ENCODE measurements around the gene CPPED1.

The CPPED1 gene

DNA sequence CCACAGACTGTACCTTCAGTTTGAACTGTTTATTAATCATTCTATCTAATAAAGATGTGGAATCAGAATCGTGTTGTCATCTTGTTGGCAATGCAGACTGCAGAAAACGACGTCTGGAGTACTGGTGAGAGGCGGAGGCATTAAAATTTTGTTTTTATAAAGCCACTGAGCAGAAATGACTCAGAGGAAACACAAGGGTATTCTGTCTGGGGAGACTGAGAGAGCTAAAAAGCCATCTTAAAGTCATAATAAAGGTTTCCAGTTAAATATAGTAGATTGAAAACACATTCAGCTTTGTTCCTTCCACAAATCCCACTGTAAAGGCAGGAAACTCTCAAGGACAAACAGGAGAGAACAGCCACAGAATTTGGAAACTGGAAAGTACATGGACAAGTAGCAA is 74.2 kb downstream of the CPPED1 start:
- DNase-seq: no peak

DNA sequence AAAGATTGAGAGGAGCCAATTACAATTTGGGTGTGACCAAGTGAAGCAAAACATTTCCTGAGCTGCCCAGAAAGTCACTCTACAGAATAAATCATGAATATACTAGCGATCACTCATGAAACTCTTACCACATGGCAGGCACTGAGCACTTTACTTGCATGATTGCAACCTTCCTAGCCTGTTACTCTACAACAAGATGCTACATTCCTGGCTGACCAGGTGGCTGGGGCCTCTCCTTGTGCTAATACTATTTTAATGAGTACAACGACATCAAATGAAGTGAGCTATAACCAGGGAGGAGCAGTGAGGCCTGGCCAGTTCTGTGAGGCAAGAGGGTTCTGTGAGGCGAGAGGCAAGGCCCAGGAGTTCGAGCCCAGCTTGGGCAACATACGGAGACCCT is 75.2 kb downstream of the CPPED1 start:
- no peak for DNase-seq

DNA sequence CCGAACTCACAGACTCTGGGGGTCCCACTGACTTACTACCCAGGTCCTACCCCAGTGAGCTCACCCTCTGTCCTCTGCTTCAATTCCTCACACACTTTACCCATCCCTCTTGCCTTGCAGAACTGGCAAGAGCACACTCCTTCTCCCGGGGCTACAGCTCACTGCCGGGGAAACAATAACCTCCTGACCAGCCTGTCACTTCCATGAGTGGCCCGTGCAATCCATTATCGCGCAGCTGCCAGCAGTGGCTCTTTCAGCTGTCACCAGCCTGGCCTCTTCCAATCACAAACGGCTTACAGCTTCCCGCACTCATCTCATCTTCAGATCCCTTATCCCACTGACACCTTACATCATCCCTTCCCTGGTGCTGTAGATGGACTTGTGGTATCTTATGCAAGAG is 79.5 kb downstream of the CPPED1 start:
- no peak for DNase-seq

DNA sequence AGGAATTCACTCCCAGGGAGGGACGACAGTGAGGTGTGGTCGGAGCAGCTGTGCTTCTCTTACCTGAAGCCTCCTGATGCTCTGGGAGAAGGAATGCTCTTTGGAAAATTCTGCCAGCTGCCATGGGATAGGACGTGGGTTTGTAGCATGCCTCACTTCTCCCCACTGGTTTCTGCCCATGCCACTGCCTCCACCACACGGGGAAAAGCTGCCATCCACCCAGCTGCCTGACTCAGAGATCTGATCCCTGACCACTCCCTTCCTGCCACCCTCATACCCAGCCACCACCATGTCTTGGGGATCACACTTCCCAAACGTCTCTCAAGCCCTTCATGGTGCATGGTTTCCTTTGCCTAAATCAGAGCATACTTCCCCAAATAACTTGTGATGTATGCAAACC is 80.0 kb downstream of the CPPED1 start:
- no peak for DNase-seq

DNA sequence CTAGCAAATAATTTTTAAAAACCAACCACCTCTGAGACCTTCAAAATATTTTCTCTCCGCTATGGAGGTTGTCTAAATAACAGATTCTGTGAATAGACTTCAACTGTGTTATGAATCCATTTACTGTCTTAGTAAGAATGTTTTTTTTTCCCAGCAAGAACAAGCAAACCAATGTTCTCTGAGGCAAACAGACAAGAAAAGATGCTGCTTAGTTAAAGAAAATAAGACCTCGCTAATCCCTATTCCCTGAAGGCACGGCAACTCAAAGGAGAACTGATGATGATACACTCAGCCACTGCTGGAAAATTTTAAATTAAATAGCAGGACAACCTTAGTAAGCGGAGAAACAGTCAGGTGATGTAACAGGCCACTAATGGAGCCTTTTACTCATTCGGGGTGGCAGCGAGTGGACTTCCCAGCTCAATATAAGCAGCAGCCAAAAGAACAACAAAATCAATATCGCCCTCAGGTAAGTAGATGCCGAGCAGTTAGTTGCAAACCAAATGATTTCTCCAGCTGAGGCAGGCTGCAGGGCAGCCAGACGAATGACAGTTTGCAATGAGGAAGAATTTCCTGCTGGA is 81.8 kb downstream of the CPPED1 start:
- no peak for DNase-seq

DNA sequence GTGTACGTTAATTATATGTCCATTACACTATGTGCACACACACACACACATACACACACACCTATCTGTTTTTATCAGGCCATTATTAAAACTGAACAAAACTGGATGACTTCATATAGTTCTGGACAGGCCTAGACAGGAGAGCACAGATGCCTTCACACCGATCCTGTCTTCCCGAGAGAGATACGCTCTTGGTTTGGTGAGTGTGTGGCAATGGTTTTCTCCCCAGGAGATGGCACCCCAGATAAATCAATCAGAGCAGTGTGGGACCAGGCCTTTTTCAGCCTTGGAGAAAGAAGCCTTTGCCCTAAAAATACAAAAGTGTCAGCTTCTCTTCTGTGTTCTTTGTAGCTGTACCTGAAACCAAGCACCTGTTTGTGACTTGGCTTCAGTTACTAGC is 83.7 kb downstream of the CPPED1 start:
- no peak for DNase-seq

DNA sequence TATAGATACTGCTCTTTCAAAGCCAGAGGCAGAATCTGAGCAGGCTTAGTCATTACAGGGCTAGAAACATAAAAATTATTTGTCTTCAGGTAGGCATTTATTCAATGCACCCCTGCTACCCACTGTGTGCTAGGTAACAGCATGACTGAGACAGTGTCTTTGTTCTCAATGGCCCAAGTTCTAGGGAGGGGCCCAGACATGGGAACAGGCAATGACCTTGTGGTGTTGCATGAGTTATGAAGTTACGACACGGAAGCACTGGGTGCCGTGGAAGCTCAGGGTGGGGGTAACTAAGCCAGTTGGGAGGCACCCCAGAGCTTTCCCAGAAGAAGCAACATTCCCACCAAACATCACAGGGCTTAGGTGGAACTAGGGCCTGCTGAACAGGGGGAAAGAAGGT is 87.0 kb downstream of the CPPED1 start:
- no peak for DNase-seq

DNA sequence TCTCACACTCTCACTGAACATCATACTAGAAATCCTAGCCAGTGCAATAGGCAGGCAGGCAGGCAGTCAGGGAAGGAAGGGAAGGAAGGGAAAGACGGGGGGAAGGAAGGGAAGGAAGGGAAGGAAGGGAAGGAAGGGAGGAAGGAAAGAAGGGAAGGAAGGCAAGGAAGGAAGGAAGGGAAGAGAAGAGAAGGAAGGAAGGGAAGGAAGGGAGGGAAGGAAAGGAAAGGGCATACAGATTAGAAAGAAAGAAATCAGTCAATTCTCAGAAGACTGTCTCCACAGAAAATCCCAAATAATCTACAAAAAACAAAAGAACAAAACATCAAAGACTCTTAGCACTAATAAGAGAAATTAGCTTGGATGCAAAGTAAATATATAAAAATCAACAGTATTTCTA is 93.9 kb downstream of the CPPED1 start:
- DNase-seq: no peak

DNA sequence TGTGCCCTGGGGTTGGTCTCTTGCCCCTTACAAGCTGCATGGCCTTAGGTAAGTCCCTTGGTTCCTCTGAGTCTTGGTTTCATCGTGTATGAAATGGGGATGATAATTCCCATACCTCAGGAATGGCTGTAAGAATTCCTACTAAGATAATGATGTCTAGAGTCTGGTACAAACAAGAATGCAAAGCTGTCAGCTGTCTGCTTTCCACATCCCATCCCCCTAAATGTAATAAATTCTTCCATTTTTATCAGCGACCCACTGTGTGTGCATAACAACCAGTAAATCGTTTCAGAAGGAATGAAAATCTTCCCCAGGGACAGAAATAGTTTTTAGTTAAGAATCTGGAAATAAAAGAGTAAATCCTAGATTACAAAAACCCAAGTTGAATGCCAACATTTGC is 95.4 kb downstream of the CPPED1 start:
- DNase-seq: no peak

DNA sequence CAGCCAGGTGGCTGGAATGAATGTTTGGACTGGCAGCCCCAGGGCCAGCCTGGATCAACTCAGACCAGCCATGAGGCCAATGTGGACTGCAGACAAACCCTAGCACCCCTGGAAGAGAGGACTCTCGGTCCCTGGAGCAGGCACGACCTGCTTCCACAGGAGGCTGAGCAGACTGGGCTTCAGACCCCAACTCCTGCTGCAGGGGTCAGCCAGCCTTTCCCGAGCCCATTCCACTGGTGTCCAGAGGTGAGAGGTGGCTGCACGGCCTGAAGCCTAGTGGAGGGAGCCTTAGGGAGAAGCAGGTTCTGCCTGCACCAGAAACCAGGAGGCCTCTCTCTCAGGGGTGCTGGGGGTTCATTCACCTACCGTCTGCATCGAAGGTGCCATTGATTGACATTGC is 97.1 kb downstream of the CPPED1 start:
- DNase-seq: no peak

DNA sequence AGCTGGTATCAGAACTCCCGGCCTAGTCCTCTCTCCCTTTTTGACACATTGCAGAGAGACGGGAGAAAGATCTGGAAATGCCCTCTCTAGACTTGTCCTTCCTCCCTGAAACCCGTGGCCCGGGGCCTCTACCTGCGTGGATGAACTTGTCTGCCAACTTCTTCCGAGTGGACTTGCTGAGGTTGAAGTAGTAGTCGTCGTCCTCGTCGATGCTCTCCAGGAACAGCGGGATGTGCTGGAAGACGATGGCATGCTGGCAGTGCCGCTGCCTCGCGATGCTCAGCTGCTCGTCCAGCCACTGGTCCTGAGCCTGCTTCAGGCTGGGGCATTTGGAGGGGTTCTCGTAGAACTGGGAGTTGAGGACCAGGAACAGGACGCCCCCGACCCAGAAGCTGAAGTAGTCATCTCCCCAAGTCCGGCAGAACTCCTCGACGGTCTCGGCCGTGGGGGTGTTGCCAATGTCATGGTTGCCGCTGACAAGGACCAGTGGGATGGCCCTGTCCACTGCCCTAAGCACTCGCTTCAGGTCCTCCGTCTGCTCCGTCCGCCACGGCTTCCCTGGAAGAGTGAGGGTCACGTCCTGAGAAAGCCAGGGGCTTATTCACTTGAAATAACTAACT is 99.1 kb downstream of the CPPED1 start:
- DNase-seq: no peak

DNA sequence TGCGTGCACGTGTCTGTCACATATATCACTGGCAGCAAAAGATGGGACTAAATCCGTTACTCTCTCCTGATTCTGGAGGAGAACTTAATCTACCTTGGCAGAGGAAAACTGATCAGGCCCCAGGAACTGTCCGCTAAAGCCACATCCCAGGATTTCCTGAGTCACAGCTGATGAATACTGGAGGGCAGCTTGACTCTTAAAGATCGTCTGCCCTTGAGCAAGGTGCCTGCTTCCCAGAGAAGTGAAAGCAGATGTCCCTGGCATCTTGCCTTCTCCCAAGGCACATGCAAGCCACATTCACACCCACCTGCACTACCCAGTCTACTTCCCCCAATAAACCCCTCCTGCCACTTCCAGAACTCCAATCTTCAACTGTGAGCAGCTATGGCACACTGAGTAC is 99.8 kb downstream of the CPPED1 start:
- no peak for DNase-seq

DNA sequence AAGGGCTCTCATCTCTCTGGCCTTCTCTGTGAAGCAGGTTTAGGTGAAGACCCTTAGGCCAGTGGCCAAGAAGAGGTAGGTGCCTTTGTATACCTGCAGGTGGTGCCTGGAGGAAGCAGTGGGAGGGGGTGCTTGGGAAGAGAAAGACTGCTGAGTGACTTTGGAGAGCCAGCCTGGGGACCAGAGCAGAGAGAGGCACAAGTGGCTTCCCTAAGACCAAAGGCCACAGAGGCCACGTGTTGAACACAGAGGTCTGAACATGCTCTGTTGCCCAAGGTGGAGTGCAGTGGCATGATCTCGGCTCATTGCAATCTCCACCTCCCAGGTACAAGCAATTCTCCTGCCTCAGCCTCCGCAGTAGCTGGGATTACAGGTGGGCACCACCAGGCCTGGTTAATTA is 103.5 kb downstream of the CPPED1 start:
- no peak for DNase-seq

DNA sequence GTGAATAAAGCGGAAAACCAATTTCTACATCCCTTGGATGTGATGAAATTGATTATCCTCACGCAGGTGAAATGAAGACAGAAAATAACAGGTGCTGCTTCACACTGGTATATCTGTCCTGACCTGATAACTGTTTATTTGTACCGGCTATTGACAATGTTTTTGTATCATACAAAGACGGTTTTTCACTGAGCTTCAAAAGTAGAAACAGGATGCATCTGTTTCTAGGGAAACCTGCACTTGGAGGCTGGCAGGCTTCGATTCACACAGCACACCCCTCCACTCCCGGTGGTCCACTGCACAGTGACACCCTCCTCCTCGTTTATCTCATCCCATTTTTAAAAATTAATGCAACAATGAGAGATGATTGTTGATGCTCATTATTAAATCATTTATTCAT is 104.5 kb downstream of the CPPED1 start:
- no peak for DNase-seq

DNA sequence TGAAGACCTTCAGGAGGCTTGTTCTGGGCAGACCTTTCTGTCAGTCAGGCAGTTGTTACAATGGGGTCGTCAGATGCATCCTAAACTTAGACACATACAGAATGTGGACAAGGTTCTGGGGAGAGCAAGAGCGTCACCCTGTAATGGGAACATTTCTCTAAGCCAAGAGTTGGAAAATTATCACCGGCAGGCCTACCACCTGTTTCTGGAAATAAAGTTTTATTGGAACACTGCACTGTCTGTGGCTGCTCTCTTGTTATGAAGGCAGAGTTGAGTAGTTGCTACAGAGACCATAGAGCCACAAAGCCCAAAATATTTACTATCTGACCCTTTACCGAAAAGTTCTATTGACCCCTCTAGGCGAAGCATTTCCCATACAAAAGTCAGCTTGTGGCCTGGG is 106.2 kb downstream of the CPPED1 start:
- DNase-seq: no peak

DNA sequence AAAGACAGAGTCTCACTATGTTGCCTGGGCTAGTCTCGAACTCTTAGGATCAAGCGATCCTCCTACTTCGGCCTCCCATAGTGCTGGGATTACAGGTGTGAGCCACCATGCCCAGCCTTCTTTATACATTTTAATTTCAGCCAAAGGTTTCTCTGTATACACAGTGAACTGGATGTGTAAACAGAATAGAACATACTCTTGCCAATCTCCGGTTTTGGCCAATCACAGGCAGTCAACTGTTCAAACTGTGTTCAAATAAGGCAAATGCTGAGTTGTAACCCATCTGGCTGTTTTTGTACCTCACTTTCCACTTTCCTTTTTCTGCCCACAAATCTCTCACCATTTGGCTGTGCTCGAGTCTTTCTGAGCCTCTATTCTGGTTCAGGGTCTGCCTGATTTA is 108.2 kb downstream of the CPPED1 start:
- no peak for DNase-seq

DNA sequence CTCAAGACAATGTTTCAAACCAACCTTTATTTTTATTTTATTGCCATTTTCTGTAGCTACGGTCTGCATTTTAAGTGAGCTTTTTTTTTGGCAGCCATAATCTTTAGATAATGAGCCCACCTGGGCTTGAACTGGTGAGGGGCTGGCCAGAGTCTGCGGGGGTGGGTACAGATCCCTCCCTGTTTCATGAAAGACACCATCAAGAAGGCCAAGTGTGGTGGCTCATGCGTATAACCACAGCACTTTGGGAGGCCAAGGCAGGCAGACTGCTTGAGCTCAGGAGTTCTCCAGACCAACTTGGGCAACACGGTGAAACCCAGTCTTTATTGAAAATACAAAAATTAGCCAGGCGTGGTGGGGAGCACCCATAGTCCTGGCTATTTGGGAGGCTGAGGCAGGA is 113.7 kb downstream of the CPPED1 start:
- no peak for DNase-seq

DNA sequence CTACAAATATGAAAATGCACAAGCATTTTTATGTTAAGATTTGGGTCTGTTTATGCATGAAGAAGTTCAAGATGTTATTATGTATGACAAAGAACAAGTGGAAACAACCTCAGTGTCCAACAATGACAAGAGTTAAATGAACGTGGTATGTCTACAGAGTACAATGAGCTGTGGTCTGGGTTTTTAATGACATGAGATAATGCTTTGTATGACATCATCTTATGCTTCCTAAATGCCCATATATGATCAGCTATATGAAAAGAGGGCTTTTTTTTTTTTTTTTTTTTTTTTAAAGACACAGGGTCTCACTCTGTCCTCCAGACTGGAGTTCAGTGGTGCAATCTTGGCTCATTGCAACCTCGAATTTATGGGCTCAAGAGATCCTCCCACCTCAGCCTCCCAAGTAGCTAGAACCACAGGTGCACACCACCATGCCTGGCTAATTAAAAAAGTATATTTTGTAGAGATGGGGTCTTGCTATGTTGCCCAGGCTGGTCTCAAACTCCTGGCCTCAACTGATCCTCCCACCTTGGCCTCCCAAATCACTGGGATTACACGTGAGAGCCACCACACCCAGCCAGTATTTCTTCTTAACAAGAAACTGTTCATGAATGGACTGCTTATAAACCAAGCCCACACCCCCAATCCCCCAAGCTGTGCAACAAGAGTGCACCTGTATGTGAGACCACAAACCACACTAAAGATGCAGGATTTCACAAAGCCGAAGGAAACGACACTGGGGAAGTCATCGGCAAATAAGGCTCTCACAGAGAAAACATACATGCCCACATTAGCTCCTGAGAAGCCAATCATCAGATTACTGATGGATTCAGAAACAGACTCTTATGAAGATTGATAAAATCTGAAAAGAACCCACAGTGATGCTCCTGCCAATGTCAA is 114.5 kb downstream of the CPPED1 start:
- DNase-seq: no peak

DNA sequence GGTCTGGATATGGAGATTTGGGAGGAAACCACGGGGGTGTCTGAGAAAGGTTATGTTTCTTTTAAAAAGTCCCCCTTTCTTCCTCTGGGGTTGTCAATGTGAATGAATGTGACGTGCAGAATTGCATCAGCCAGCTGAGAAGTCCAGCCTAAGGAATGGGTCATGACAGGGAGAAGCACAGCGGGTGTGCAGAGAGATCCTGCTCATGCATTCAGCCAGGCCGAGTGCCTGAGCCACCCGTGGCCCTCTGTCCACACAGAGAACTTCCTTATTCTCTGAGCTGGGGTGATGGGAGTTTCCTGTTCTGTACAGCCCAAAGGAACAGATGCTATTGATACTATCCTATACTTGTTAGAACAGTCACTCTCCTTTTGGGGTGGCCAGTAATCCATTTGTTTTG is 117.9 kb downstream of the CPPED1 start:
- no peak for DNase-seq

DNA sequence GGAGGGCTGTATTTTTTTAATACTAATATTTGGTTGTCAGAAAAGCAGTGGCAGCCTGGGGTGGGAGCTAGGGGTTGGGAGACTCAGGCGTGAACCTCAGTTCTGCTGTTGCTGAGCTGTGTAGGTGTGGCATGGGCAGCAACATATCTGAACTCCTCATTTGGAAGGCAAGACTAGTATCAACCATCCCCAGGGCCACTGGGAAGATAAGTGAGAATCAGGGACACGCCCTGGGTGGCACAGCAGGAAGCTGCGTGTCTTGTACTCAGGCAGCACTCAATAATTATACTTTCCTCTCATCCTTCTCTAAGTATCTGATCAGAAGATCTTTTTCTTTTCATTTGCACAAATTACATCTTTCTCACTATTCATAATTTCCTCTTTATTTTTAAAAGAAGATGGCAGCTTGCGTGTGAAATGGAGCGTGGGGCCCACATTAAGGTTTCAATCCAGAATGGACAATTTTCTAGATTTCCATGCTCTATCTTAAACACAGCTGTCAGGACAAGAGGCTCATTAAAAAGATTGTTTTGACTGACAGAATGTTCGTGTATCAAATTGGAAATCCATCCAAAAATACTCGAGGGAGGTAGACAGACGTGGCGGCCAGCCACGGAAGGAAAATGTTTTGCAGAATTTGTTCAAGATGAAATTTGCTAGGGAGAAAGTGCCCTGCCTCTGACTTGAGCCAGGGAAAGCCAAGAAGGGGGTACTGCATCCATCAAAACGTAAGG is 121.1 kb downstream of the CPPED1 start:
- no peak for DNase-seq

DNA sequence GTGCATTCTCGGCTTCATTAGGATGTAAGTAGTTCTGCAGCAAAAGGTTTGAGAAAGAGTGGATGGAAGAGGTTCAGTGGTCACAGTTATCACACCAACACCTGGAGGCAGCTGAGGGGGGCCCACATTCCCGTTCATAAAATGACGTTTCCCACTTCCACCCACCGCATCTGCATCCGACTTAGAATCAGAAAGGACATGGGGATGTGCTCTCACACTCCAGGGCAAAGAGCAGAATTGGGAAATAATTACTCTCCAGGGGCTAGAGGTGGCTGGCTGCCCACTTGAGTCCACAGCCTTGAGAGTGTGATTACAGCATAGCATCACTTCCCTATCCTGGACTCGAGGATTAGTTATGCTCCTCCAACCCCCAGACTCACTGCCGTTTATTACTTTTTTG is 122.0 kb downstream of the CPPED1 start:
- no peak for DNase-seq

DNA sequence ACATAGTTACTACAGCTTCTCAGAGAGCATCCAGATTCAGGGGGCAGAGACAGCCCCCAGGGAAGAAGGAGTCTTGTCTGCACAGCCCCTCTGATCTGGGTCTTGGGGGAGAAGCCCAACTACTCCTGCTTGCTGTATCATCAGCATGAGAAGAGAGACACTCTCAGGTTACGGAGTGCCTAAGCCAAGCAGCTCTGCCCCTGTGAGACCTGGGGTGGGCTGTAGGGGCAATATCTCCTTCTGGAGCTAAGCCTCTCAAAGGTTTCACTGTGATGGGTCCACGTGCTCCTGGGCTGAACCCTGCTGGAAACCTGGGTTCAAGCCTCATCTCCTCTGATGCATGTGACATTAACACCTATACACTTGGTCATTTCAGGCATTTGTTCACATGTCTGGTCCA is 123.2 kb downstream of the CPPED1 start:
- no peak for DNase-seq

DNA sequence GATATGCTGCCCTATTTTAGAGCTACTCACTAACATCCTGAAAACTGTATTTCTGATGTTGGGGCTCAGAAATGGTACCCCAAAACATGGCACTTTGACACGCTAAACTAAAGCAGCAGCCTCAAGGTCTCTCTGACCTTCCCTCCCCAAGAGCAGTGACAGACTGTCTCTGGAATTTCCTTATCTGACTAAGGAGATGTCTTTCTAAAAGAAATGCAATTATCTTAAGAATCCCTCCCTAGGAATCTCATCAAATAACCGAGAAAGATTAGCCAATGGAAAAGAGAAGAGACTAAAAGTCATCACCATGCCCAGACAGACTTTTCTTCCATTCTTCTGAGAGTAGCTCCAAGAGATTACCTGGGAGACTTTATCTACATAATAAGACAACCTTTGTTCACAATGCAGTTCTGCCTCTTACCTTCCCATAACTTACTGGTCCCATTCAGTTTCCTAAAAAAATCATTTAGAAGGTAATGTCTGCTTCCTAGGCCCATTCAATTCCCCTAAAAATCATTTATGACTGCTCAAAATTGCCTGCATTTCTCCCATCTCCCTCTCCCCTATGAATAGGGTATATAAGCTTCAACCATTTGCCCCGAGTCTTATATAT is 123.9 kb downstream of the CPPED1 start:
- no peak for DNase-seq

Measured in 8988T (cell line).